BE2C (cell line): Measurements from ENCODE around the gene RASA3.

Experiments used
- DNase-seq: peaks from one replicate; pipeline ENCODE4 v3.0.0-alpha.2; 2020
- H3K27me3 ChIP-seq: fragments of 250-450 bp; sonication (Bioruptor Pico); 2 replicates; pipeline ENCODE4 v1.5.1; 2020; ENCODE audit warnings: mild to moderate bottlenecking
- H3K36me3 ChIP-seq: fragments of 250-450 bp; sonication (Bioruptor Pico); 2 replicates; pipeline ENCODE4 v1.5.1; 2020; ENCODE audit warnings: mild to moderate bottlenecking
- H3K4me1 ChIP-seq: fragments of 250-450 bp; sonication (Bioruptor Pico); 2 replicates; pipeline ENCODE4 v1.5.1; 2020
- H3K4me3 ChIP-seq: 2 replicates; pipeline ENCODE4 v1.5.1; 2011; ENCODE audit warnings: low read depth, low read length
- H3K9me3 ChIP-seq: fragments of 250-450 bp; sonication (Bioruptor Pico); 2 replicates; pipeline ENCODE4 v1.5.1; 2020
- CTCF ChIP-seq: IDR thresholded peaks from 2 replicates; pipeline ENCODE4 v1.5.1; 2012; ENCODE audit warnings: mild to moderate bottlenecking, low read depth, low read length

The RASA3 gene

GRCh38 chr13:114124431-114124830 lies 8.0 kb downstream of the RASA3 start:
- H3K9me3 ChIP-seq = no peaks in the 10 kb centered on the region
- no peak overlapping the region for H3K4me3 ChIP-seq
- TF ChIP-seq CTCF = no peak
- H3K27me3 ChIP-seq = no peaks in the 10 kb centered on the region
- no peaks in the 10 kb centered on the region for H3K36me3 ChIP-seq
- peaks cover 18% of the 10 kb centered on the region for H3K4me1 ChIP-seq
- no peak for DNase-seq

GRCh38 chr13:114123876-114124275 lies 8.5 kb downstream of the RASA3 start:
- H3K4me1 ChIP-seq = peaks cover 13% of the 10 kb centered on the region
- no peak for TF ChIP-seq CTCF

GRCh38 chr13:114123448-114123847 lies 9.0 kb downstream of the RASA3 start:
- Histone ChIP-seq H3K27me3 (no peaks in the 10 kb centered on the region), H3K9me3 (no peaks in the 10 kb centered on the region), H3K4me3 (no peak overlapping the region), H3K36me3 (no peaks in the 10 kb centered on the region), H3K4me1 (peaks cover 12% of the 10 kb centered on the region)
- no peak for DNase-seq
- TF ChIP-seq CTCF = no peak

More at GRCh38 chr13:114123876-114124275, 8.5 kb downstream of the RASA3 start:
- no peak for DNase-seq
- no peak overlapping the region for H3K4me3 ChIP-seq
- no peaks in the 10 kb centered on the region for H3K9me3 ChIP-seq
- no peaks in the 10 kb centered on the region for H3K27me3 ChIP-seq
- H3K36me3 ChIP-seq = no peaks in the 10 kb centered on the region

- no peaks in the 10 kb centered on the region for H3K9me3 ChIP-seq
- TF ChIP-seq CTCF = no peak
- H3K4me1 ChIP-seq = peaks cover 12% of the 10 kb centered on the region
- H3K36me3 ChIP-seq = no peaks in the 10 kb centered on the region
- H3K4me3 ChIP-seq = no peak overlapping the region
- H3K27me3 ChIP-seq = no peaks in the 10 kb centered on the region
- DNase-seq = no peak
Observed at GRCh38 chr13:114122591-114123211, 9.7 kb downstream of the RASA3 start.

GRCh38 chr13:114122127-114122511 lies 10.3 kb downstream of the RASA3 start:
- DNase-seq = no peak
- no peaks in the 10 kb centered on the region for H3K27me3 ChIP-seq
- H3K36me3 ChIP-seq = no peaks in the 10 kb centered on the region
- no peaks in the 10 kb centered on the region for H3K9me3 ChIP-seq
- no peak overlapping the region for H3K4me3 ChIP-seq
- peaks cover 12% of the 10 kb centered on the region for H3K4me1 ChIP-seq
- TF ChIP-seq CTCF = no peak

- no peaks in the 10 kb centered on the region for H3K27me3 ChIP-seq
- H3K36me3 ChIP-seq = no peaks in the 10 kb centered on the region
- H3K4me3 ChIP-seq = no peak overlapping the region
- peaks cover 12% of the 10 kb centered on the region for H3K4me1 ChIP-seq
- H3K9me3 ChIP-seq = no peaks in the 10 kb centered on the region
- no peak for TF ChIP-seq CTCF
- DNase-seq = no peak
Observed at GRCh38 chr13:114121496-114122126, 10.8 kb downstream of the RASA3 start.
